Activated CD4-positive, alpha-beta T cell treated with anti-CD3 and anti-CD28 coated beads, Interleukin-2, amount 50 U/mL, for 48 hours (primary cell): ENCODE results near the gene NGF.
"Not testable (repeated sequence)": the region's sequence is repeated elsewhere in the genome, so short reads cannot be mapped to it uniquely, and the experiment has no call there.

Experiments
- DNase-seq, 2 experiments: peaks; one replicate each; pipeline ENCODE4 v3.0.0-alpha.2; 2020

NGF gene

DNA sequence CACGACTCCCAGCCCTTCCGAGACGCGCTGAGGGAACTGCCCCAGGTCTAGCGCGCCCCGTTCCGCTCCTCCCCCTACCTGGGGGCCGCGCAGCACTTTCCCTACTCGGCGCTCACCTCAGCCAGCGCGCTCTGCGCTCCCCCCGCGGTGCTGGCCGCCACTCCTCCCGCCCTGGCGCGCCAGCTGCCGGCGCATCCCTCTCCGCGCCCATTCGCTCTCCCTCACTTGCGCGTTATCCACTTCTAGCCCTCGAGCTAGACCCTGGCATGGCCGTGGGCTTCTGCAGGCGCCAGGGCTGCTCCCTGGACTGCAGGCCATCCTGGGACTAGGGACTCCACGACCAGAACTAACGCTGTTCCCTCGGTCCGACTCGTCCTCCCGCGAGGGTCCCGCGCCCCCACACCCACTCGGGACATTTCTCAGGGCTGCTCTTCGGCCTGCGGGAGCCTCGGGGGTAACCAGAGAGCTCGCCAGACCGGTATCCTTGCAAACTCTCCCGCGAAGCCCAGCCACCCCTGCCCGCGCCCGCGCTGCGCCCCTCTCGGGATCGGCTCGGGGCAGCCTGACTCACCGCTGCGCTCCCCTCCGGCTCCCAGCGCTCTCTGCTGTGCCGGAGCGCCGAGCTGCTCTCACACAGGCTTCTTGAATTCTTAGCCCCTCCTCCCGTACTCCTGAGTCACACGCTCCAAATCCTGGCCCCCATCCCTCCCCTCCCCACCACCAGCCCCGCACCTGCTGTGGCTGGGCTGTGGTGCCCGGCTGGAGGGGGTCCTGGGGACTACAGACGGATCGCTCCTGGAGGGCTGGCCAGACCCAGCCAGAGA is at the start of gene NGF:
Gene NGF (minus strand): TSS at position 617 of the 824 bp plus-strand sequence. CDS start 51,454 bp downstream, outside the sequence.
- no peak for DNase-seq

DNA sequence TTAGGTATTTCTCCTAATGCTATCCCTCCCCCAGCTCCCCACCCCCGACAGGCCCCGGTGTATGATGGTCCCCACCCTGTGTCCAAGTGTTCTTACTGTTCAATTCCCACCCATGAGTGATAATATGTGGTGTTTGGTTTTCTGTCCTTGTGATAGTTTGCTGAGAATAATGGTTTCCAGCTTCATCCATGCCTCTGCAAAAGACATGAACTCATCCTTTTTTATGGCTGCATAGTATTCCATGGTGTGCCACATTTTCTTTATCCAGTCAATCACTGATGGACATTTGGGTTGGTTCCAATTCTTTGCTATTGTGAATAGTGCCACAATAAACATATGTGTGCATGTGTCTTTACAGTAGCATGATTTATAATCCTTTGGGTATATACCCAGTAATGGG is 45.4 kb upstream of the NGF start:
- not testable (repeated sequence) for DNase-seq

DNA sequence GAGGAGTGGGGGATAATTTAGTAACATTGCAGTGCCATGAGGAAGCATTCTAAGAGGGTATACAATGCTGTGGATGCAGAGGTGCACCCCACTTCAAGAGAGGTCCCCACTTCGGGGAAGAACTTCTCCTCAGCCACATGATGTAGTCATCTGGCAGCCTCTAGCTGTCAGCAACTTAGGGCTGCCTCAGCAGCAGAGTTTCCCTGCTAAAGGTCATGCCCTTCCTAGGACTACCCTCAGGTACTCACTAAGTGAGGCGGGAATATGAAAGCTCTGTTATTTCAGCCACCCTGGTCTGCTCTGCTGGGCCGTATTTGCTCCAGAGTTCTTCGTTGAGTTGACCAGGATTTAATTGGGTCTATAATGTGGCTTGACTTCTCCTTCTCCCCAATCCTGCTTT is 41.9 kb upstream of the NGF start:
- DNase-seq = no peak

DNA sequence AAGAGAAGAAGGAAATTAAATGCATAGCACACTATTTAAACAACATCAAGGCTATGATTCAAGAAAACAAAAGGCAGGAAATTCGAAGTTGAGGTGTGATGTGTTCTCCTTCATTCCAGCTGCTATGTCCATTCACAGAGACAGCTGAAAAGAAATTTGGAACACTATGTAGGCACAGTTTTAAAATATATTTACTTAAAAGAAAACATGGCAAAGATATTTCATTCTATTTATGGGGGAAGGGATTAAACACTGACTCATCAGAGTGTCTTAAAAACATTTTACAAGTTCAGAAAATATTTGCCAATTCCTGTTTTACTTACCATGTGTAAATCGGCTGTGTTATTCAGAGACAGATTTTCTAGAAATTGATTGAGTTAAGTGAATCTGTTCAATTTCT is 39.4 kb upstream of the NGF start:
- no peak for DNase-seq

DNA sequence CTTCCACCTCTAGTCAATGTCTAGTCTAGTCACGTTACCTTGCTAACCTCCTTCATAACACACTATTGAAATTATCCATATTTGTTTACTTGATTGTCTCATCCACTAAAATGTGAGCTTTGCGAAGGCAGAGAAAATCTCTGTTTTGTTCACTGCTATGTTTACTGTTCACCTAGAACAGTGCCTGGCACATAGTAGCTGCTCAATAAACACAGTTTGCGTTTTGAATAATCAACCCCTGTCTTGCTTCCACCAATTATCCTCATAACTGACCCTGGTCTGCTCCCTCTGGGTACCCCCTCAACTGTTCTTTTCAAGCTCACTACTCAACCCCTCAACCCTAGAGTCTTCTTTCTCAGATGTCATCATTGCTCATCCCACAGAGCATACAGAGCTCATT is 36.5 kb upstream of the NGF start:
- DNase-seq = no peak

DNA sequence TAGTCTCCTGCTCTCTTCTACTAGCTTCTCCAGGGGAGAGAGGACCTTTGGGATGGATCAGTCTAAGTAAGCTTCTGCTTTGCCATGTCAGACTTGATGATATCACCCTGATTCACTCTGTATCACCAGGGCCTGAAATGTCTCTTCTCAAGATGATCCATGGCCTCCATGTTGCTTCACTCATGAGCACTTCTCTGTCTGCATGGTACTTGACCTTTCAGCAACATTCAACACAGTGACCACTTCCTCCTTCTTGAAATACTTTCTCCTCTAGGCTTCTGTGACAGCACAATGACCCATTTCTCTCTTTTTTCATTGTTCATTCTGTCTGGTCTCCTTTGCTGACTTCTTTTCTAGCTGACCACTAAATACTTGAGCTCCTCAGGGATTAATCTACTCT is 35.3 kb upstream of the NGF start:
- DNase-seq = no peak

DNA sequence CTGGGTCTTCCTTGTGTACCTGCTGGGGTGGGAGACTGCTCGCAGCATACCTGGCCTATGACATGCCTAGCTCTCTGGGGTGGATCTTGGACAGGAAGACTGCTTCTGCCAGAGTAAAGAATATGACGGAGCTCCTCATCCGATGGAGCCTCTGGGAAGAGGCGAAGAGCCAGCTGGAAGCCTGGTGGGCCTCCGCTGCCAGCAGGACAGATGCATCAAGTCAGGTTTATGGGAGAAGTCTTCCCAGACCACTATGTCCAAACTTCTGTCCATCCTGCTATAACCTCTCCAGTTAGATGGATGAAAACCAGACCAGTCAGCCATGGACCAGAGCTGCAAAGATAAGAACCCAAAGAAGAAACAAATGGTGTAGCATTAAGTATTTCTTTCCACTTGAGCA is 27.7 kb upstream of the NGF start:
- no peak for DNase-seq

DNA sequence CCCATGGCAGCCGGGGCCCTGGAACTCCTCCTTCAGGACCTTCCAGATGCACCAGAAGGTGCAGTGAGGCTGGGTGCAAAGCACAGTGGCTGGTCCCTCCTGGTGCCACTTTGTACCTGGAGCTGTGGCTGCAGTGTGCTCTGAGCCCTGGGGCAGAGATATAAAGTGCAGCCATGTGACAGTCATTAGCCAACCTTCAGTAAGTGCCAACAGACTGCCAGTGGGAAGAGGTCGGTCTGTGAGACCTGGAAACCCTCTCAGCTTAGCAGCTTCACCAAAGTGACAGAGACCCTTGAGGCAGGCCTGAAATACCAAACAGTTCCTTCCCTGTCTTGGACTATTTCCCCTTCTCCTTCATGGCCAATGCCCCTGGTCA is 26.7 kb upstream of the NGF start:
- DNase-seq = no peak

DNA sequence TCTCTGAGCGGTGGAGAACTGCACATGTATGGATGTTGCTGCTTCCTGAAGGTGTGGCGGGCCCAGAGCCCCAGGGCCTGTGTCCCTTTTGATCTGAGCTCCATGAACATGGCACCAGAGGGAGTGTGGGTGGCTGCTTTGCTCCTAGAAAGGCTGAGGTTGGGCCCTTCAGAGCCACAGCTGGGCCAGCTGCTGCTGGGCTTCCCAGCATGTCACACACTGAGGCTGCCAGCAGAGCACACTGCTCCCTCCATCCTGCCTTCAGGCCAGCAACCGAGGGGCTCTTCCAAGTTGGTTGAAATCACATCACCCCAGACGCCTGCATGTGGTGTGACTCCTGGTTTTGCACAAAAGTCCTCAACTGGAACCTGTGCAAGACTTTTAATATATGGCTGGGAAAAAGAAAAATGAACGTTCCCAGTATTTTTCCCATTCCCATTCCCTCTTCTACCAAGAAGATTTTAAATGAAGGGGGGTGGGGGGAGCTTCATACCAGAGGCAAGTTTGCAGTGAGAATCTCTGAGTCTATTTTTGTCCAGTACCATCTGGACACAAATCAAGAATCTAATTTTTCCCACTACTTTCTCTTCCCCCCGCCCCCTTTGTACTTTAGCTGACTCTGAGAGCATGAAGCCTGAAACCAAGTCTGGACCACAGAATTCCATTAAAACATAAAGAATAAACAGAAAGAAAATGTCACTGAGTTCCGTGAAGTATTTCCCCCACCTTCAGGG is 26.2 kb upstream of the NGF start:
- DNase-seq = no peak

DNA sequence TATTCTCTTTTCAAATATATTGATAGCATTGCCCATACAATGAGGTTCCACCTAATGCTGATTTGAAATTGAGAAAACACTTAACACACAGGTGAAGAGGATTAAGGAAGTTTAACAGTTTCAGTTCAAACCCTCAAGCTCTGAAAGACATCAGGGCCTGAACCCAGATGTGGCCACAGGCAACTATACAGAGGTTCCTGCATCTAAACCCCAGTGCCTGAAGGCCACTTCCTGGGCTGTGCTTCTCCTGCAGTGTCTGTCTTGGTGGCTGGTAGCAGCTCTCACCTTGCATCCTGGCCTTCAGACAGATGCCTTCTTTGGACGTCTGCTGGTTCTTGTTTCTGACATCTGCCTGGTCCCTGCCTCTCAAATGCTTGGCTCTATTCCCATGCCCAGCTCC is 25.1 kb upstream of the NGF start:
- no peak for DNase-seq

DNA sequence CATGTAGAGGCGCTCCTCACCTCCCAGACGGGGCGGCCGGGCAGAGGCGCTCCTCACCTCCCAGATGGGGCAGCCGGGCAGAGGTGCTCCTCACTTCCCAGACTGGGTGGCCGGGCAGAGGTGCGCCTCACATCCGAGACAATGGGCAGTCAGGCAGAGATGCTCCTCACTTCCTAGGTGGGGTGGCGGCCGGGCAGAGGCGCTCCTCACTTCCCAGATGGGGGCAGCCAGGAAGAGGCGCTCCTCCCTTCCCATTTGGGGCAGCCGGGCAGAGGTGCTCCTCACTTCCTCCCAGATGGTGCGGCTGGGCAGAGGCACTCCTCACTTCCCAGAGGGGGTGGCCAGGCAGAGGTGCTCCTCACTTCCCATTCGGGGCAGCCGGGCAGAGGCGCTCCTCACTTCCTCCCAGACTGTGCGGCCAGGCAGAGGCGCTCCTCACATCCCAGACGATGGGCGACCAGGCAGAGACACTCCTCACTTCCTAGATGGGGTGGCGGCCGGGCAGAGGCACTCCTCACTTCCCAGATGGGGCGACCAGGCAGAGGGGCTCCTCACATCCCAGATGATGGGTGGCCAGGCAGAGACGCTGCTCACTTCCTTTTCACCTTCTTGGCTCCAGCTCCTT is 22.6 kb upstream of the NGF start:
- DNase-seq = not testable (repeated sequence)

DNA sequence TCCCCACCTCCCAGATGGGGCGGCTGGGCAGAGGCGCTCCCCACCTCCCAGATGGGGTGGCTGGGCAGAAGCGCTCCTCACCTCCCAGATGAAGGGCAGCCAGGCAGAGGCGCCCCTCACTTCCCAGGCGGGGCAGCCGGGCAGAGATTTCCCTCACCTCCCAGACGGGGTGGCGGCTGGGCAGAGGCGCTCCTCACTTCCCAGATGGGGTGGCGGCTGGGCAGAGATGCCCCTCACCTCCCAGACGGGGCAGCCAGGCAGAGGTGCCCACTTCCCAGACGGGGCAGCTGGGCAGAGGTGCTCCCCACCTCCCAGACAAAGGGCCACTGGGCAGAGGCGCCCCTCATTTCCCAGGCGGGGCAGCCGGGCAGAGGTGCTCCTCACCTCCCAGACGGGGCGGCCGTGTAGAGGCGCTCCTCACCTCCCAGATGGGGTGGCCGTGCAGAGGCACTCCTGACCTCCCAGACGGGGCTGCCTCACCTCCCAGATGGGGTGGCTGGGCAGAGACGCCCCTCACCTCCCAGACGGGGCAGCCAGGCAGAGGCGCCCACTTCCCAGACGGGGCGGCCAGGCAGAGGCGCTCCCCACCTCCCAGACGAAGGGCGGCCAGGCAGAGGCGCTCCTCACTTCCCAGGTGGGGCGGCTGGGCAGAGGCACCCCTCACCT is 21.9 kb upstream of the NGF start:
- not testable (repeated sequence) for DNase-seq

DNA sequence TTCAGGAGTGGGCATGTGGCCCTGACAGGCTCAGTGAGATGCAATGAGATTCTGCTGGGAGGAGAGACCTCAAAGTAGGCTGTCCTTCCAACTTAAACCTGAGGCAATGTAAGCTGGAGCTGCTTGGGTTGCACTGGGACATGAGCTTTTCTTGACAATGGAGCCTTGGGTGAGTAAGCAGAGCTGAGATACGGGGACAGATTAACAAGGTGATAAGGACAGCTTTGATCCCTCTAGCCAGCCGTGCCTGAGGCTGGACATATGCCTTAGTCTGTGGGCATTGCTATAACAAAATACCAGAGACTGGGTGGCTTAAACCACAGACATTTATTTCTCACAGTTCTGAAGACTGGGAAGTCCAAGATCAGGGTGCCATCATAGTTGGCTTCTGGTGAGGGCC is 18.3 kb upstream of the NGF start:
- DNase-seq = no peak

DNA sequence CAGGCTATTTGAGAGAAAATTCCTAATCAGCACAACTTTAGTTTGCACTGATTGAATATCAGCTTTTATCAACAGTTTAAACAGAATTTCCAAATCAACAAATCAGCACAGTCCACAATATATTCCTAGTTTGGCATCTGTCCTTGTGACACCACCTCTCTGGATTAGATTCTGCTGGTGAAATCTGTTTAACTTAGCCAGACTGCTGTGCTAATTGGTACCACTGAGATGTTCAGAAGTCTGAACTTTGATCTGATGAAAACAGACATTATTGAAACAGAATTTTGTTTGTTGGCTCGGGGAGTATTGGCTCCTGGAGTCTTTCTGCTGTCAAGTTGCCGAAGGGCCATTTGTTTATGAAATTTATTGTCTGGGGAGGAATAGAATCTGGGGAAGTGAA is 17.0 kb upstream of the NGF start:
- no peak for DNase-seq

DNA sequence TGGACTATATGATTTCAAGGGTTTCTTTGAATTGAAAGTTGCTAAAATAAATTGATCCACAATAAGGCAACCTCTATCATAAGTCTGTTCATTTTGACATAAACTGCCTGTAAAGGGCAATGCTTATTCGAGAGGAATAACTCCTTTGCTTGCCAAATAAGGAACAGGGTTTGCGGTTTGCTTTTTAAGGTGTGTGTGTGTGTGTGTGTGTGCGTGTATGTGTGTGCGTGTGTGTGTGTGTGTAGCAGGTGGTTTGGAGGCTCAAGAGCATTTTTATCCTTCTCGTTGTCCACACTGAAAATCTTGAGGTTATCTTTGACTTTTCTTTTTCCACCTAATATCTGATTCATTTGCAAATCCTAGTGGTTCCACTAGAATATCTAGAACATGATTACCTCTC is 13.1 kb upstream of the NGF start:
- no peak for DNase-seq

DNA sequence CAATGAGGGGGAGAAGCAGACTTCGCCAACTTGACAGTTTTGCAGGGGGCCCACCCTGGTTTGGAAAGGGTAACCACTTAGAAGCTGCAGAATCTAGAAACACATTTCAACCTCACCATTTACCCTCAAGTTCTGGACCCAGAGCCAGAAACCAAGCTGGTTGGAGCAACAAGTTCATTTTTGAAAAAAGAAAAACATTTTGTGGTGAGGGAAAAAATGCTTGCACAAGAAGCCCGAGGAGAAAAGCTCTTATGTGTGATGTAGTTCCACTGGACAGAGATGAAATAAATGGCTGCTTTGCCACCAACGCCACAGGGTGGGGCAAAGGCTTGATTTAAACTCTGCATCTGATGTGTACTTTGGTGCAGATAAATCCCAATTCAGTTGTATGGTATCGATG is 10.6 kb upstream of the NGF start:
- DNase-seq = no peak

DNA sequence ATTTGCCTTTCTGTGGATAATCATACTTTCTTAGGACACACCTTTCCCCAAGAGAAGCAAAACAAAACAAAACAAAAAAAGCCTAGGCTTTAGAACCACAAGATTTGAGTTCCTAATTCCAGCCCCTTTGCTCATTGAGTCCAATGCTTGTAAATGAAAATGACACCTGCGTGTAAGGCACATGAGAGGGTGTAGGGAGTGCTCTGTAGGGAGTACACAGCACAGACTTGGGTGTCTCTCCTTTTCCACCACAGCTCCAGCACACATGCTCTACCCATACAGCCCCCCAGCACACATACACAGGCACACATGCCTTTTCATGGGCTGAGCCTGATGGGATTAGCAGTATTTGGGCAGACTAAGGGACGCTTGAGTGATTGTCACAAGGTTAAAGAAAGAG is 9.2 kb upstream of the NGF start:
- DNase-seq = no peak

DNA sequence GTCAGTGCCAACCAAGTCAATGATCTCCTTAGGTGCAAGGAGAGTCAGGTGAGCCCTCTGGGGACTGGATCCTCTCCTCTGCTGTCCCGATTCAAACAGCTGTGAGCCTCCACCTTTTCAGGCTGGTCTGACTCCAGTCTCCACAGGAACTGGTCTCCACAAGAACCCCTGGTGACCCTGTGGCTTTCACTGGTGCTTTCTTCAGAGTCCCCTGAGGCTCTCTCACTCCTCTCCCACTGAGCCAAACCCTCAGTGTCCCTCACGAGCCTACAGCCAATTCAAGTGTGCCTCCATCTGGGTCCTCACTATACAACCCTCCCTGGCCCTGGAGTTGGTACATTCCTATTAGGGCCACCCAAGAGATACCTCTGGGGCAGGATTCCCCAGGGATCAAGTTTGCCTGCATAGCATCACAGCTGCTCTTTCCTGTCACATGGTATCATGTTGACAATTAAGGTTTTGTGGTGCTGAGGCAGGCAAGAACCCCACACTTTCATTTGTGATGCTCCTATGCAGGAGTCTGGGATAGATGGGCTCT is 5.2 kb upstream of the NGF start:
- no peak for DNase-seq

DNA sequence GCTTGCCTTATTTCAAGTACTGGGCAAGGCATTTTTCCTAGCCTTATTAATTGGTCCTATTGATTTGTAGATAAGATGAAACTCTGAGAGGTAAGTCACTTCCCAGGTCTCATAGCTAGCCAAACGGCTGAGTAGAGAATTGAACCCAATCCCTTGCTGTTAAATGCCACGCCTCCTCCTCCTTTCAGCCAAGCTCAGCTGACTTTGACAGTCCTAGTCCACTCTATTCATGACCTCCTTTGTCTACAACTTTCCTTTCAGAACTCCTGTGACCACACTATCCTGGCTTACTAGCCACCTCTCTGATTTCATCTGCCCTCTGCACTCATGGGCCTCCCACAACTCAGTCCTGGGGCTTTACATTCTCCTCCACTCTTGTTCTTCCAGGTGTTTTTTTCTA is 3.9 kb upstream of the NGF start:
- no peak for DNase-seq

DNA sequence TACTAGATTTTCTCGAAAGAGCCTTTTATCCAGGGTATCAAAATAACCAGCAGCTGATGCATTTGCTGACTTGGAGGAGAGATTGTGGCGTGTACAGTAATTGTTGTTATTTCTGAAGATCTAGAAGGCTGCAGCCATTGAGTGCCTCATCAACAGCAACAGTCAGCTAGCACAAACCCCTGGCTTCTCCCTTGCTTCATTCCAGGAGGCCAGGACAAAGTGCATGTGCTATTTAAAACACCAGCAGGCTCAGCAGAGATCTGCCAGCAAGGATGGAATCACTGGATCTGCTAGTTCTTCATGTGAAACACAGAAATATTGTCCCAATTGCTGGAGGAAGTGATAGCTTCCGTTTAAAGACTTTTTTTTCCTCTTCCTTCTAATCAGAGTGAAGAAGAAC is 2.8 kb upstream of the NGF start:
- no peak for DNase-seq

DNA sequence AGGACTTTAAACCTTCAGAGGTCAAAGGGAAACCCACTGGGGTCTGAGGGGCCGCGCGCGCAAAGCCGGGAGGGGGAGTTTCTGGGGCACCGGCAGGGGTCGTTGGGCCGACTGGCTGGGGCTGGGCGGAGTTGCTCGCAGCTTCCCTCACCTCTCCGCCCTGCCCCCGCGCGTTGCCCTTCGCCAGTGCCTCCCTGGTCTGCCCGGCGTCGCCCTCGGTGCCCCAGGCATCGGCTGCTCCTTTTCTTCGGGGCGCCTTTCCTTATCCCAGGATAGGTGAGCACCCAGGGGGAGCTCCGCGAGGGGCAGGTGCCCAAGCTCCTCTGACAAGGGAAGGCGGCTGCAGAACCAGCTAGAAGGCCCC is 390 bp upstream of the NGF start:
- DNase-seq = no peak

DNA sequence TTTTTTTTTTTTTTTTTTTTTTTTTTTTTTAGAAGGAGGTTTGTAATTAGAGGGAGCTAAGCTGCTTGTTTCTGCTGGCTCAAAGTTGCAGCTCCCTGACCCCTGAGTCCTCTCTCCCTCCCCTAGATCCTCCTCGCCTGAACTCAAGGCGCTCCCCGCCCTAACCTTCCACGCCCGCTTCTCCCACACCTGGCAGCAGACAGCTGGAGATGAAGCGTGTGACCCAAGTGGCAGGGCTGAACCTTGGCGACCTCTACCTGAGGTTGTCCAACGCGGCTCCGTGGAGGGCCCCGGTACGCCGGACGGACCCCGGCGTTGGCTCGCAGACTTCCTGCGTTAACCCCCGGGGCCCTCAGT is 795 bp downstream of the NGF start:
- DNase-seq = no peak

DNA sequence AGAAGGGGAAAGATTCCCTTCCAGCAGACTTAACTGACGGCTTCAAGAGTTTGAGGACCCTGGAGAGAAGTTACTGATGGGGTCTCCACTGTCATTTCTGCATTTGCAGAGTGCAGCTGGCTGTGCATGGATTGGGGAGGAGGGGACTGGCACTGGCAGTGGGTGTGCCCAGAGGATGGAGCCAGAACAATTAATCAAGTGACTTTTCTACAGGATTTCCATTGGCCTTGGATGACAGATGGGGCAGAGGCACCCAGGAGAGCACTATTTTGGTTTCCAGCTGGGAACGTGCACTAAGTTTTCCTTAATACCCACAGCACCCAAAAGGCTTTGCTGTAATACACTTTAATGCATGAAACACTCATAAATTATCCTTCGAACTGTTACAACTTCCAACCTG is 1.3 kb downstream of the NGF start:
- DNase-seq = no peak
